Gastrocnemius medialis (tissue), 4 donors: ENCODE results near the gene SF3B6.

ENCODE experiments used
- POLR2A ChIP-seq, 2 donors: fragments of 450-650 bp; IDR thresholded peaks; one replicate each; pipeline ENCODE4 v1.6.1; 2017; ENCODE audit warnings: antibody characterized with exemption in 2 of 2, mild to moderate bottlenecking in 2 of 2, moderate library complexity in 2 of 2
- TF ChIP-seq, protein P1 (sequence below), 5 experiments: fragments of 450-650 bp in 3 of 5; fragments of 200-600 bp in 2 of 5; sonication (generic) in 2 of 5; IDR thresholded peaks in 4 of 5; conservative IDR thresholded peaks in 1 of 5; 1 replicate in 4 of 5; 2 replicates in 1 of 5; pipeline ENCODE4 v1.5.1; 2016 to 2019; ENCODE audit warnings: antibody characterized with exemption in 5 of 5, mild to moderate bottlenecking in 3 of 5, moderate library complexity in 3 of 5

DNA sequence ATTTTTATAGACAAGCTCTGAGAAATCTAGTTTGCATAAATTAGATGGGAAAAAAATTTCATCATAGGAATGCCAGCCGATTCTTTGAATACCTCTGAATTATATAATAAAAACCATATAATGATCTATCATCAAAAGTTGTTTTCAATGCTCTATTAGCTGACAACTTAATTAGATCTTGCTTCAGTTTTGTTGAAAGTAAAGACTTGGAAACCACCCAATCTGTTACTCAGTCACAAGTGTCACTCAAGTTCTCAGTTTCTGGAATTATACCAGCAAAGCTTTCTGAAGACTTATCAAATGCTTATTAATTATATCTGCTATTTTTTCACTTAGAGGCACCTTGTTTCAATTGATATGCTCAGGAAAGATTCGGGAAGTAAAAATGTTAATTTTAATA lies 25.9 kb upstream of the SF3B6 start:
- no peak for TF ChIP-seq POLR2A (IDR thresholded peaks at IDR 0.05)
- TF ChIP-seq, protein P1, sequence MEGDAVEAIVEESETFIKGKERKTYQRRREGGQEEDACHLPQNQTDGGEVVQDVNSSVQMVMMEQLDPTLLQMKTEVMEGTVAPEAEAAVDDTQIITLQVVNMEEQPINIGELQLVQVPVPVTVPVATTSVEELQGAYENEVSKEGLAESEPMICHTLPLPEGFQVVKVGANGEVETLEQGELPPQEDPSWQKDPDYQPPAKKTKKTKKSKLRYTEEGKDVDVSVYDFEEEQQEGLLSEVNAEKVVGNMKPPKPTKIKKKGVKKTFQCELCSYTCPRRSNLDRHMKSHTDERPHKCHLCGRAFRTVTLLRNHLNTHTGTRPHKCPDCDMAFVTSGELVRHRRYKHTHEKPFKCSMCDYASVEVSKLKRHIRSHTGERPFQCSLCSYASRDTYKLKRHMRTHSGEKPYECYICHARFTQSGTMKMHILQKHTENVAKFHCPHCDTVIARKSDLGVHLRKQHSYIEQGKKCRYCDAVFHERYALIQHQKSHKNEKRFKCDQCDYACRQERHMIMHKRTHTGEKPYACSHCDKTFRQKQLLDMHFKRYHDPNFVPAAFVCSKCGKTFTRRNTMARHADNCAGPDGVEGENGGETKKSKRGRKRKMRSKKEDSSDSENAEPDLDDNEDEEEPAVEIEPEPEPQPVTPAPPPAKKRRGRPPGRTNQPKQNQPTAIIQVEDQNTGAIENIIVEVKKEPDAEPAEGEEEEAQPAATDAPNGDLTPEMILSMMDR (IDR thresholded peaks at IDR 0.05 in 4 of 5, conservative IDR thresholded peaks at IDR 0.05 in 1 of 5) = no peak
